Prostate gland (tissue), 2 donors: Measurements from ENCODE around the gene ACTN4. TPM values are rescaled to one million over a fixed set of nuclear protein-coding genes. Genes with fewer than 3 reads are reported as not detected.
A peak's percentile ranks its signal among the peaks of the same experiment; 100 is the strongest.

Source experiments
- DNase-seq: peaks from one replicate; pipeline ENCODE4 v3.0.0-alpha.2; 2019; ENCODE audit warnings: low spot score
- H3K27ac ChIP-seq, 2 donors: fragments of 200-600 bp; sonication (generic); 2 replicates each; pipeline ENCODE4 v1.5.1; 2017 to 2019
- H3K27me3 ChIP-seq: fragments of 200-600 bp; sonication (generic); replicated peaks from 2 replicates; pipeline ENCODE4 v1.5.1; 2019; ENCODE audit not compliant: insufficient read depth
- H3K36me3 ChIP-seq, 2 donors: fragments of 200-600 bp; sonication (generic); 1 replicate in 1 of 2; 2 replicates in 1 of 2; pipeline versions ENCODE4 v1.5.1 to v1.8.1; 2017 to 2019
- H3K4me1 ChIP-seq: fragments of 200-600 bp; sonication (generic); replicated peaks from 2 replicates; pipeline ENCODE4 v1.5.1; 2019
- H3K4me3 ChIP-seq, 2 donors: fragments of 200-600 bp; sonication (generic); 2 replicates each; pipeline ENCODE4 v1.5.1; 2017 to 2019
- H3K9me3 ChIP-seq: fragments of 200-600 bp; sonication (generic); 2 replicates; pipeline ENCODE4 v1.5.1; 2017
- CTCF ChIP-seq, 4 experiments: fragments of 200-600 bp in 2 of 4; fragments of 450-650 bp in 2 of 4; sonication (generic) in 2 of 4; IDR thresholded peaks; 1 replicate in 3 of 4; 2 replicates in 1 of 4; pipeline ENCODE4 v1.5.1; 2016 to 2019; ENCODE audit warnings: antibody characterized with exemption in 4 of 4, mild to moderate bottlenecking in 2 of 4, moderate library complexity in 2 of 4
- POLR2A ChIP-seq: fragments of 450-650 bp; IDR thresholded peaks from one replicate; pipeline ENCODE4 v1.6.1; 2016; ENCODE audit warnings: antibody characterized with exemption, mild to moderate bottlenecking
- POLR2AphosphoS5 ChIP-seq: sonication (generic); formaldehyde crosslinking; IDR thresholded peaks from one replicate; pipeline ENCODE4 v1.6.1; 2017; ENCODE audit warnings: antibody characterized with exemption
- WGBS: methylation state at CpG from one replicate; pipeline ENCODE4 v1.1.5; 2018; 5-methylcytosine and 5-hydroxymethylcytosine counted together
- intact Hi-C: fragments of 100-400 bp; cut with DNase I; formaldehyde crosslinking; loops from one replicate; pipeline ENCODE4 v1.14.2; 2022
- total RNA-seq, 2 donors: library from RNA; depleted of rRNA; stranded (reverse); fragments of >200 nt; gene quantifications; one replicate each; pipeline ENCODE4 v1.1.0, GENCODE V29; 2016

Gene ACTN4
- total RNA-seq, 2 donors from 2014 or later = 312 to 330 TPM

- H3K27ac ChIP-seq = peak overlapping the region; percentile 89 to 95
- intact Hi-C loops = no loop called here
- no peak overlapping the region for H3K4me3 ChIP-seq
- no peak for TF ChIP-seq POLR2A
- TF ChIP-seq CTCF (IDR thresholded peaks at IDR 0.05) = no peak
- TF ChIP-seq POLR2AphosphoS5 = peak; percentile 40
- no peaks in the 10 kb centered on the region for H3K36me3 ChIP-seq
- no peaks in the 10 kb centered on the region for H3K9me3 ChIP-seq
- peaks cover 41% of the 10 kb centered on the region for H3K4me1 ChIP-seq
- 38% methylated on average over 10 of the region's 10 CpGs for WGBS
- no peak for DNase-seq
- no peaks in the 10 kb centered on the region for H3K27me3 ChIP-seq
Measured at GRCh38 chr19:38666663-38667511, 19.4 kb downstream of the ACTN4 start.

GRCh38 chr19:38667661-38668171, 20.3 kb downstream of the ACTN4 start:
- Histone ChIP-seq H3K4me1 (peaks cover 41% of the 10 kb centered on the region), H3K4me3 (no peak overlapping the region), H3K36me3 (no peaks in the 10 kb centered on the region), H3K9me3 (no peaks in the 10 kb centered on the region), H3K27me3 (no peaks in the 10 kb centered on the region), H3K27ac (peak overlapping the region; percentile 89 to 95)
- whole genome bisulfite sequencing = 26% methylated on average over 8 of the region's 8 CpGs
- TF ChIP-seq POLR2A (no peak), POLR2AphosphoS5 (peak; percentile 50)
- intact Hi-C loops = no loop called here
- no peak for DNase-seq

GRCh38 chr19:38669552-38669951, 22.1 kb downstream of the ACTN4 start:
- Histone ChIP-seq H3K4me3 (no peak overlapping the region), H3K27ac (peak overlapping the region; percentile 89 to 95)
- intact Hi-C loops = no loop called here

GRCh38 chr19:38670921-38671398, 23.5 kb downstream of the ACTN4 start:
- no peaks in the 10 kb centered on the region for H3K27me3 ChIP-seq
- no peaks in the 10 kb centered on the region for H3K9me3 ChIP-seq
- H3K36me3 ChIP-seq = no peaks in the 10 kb centered on the region
- no peak overlapping the region for H3K4me3 ChIP-seq
- DNase-seq = no peak
- 61% methylated on average over 3 of the region's 3 CpGs for WGBS
- intact Hi-C loops = no loop called here
- peaks cover 33% of the 10 kb centered on the region for H3K4me1 ChIP-seq
- TF ChIP-seq POLR2AphosphoS5 (no peak), POLR2A (no peak), CTCF (IDR thresholded peaks at IDR 0.05) (no peak)
- H3K27ac ChIP-seq = peak overlapping the region; percentile 89 to 95

More at GRCh38 chr19:38669552-38669951, 22.1 kb downstream of the ACTN4 start:
- H3K27me3 ChIP-seq = no peaks in the 10 kb centered on the region
- H3K4me1 ChIP-seq = peaks cover 34% of the 10 kb centered on the region
- H3K9me3 ChIP-seq = no peaks in the 10 kb centered on the region
- no peaks in the 10 kb centered on the region for H3K36me3 ChIP-seq
- no peak for TF ChIP-seq POLR2AphosphoS5
- no peak for TF ChIP-seq CTCF (IDR thresholded peaks at IDR 0.05)
- TF ChIP-seq POLR2A = no peak
- no peak for DNase-seq
- WGBS = 66% methylated on average over 5 of the region's 5 CpGs

GRCh38 chr19:38671654-38672053, 24.2 kb downstream of the ACTN4 start:
- intact Hi-C loops = no loop called here
- 73% methylated on average over 4 of the region's 4 CpGs for WGBS
- H3K27ac ChIP-seq = peak overlapping the region; percentile 89 to 95

More at GRCh38 chr19:38671654-38672053, 24.2 kb downstream of the ACTN4 start:
- no peaks in the 10 kb centered on the region for H3K9me3 ChIP-seq
- H3K4me1 ChIP-seq = peaks cover 34% of the 10 kb centered on the region
- H3K27me3 ChIP-seq = no peaks in the 10 kb centered on the region
- no peaks in the 10 kb centered on the region for H3K36me3 ChIP-seq
- DNase-seq = no peak
- no peak for TF ChIP-seq POLR2AphosphoS5
- no peak overlapping the region for H3K4me3 ChIP-seq
